ENCODE measurements around the gene PDZD2.

Gene PDZD2

GRCh38 chr5:31880449-31880848, 241.5 kb downstream of the PDZD2 start:
- no peak for DNase-seq (ENCODE audit: low spot score)

- DNase-seq (ENCODE audit: low spot score), result no peak
Observed at GRCh38 chr5:31884896-31885295, 246.0 kb downstream of the PDZD2 start.

GRCh38 chr5:31886206-31886605, 247.3 kb downstream of the PDZD2 start:
- no peak for DNase-seq (ENCODE audit: low spot score)

GRCh38 chr5:31887556-31887955, 248.6 kb downstream of the PDZD2 start:
- no peak for DNase-seq (ENCODE audit: low spot score)

- no peak for DNase-seq (ENCODE audit: low spot score)
Observed at GRCh38 chr5:31888564-31888963, 249.6 kb downstream of the PDZD2 start.

- DNase-seq (ENCODE audit: low spot score), result no peak
Observed at GRCh38 chr5:31889001-31889561, 250.2 kb downstream of the PDZD2 start.

- no peak for DNase-seq (ENCODE audit: low spot score)
Observed at GRCh38 chr5:31890046-31890445, 251.1 kb downstream of the PDZD2 start.

GRCh38 chr5:31894141-31894540, 255.2 kb downstream of the PDZD2 start:
- DNase-seq (ENCODE audit: low spot score), result no peak

- no peak for DNase-seq (ENCODE audit: low spot score)
Observed at GRCh38 chr5:31895199-31895820, 256.4 kb downstream of the PDZD2 start.

GRCh38 chr5:31898036-31898632, 259.2 kb downstream of the PDZD2 start:
- DNase-seq (ENCODE audit: low spot score), result no peak

- no peak for DNase-seq (ENCODE audit: low spot score)
Observed at GRCh38 chr5:31900296-31900865, 261.4 kb downstream of the PDZD2 start.

GRCh38 chr5:31901807-31902530, 263.0 kb downstream of the PDZD2 start:
- DNase-seq (ENCODE audit: low spot score), result no peak

GRCh38 chr5:31908396-31908795, 269.5 kb downstream of the PDZD2 start:
- DNase-seq (ENCODE audit: low spot score), result no peak

GRCh38 chr5:31909073-31909472, 270.1 kb downstream of the PDZD2 start:
- no peak for DNase-seq (ENCODE audit: low spot score)

GRCh38 chr5:31911291-31912265, 272.6 kb downstream of the PDZD2 start:
- no peak for DNase-seq (ENCODE audit: low spot score)

- DNase-seq (ENCODE audit: low spot score), result no peak
Observed at GRCh38 chr5:31913808-31914207, 274.9 kb downstream of the PDZD2 start.

GRCh38 chr5:31916327-31916726, 277.4 kb downstream of the PDZD2 start:
- no peak for DNase-seq (ENCODE audit: low spot score)

- no peak for DNase-seq (ENCODE audit: low spot score)
Observed at GRCh38 chr5:31918739-31919138, 279.8 kb downstream of the PDZD2 start.

GRCh38 chr5:31921852-31922305, 282.9 kb downstream of the PDZD2 start:
- DNase-seq (ENCODE audit: low spot score), result no peak

GRCh38 chr5:31924005-31924404, 285.1 kb downstream of the PDZD2 start:
- no peak for DNase-seq (ENCODE audit: low spot score)

- no peak for DNase-seq (ENCODE audit: low spot score)
Observed at GRCh38 chr5:31931874-31932273, 292.9 kb downstream of the PDZD2 start.

Data from hepatic stellate cell (primary cell).